HAP-1 (cell line): ENCODE results near the gene ARG2.

Source experiments
- DNase-seq, 2 experiments: peaks; one replicate each; pipeline ENCODE4 v3.0.0-alpha.2; 2016 to 2020; ENCODE audit warnings: low spot score in 2 of 2
- H3K27me3 ChIP-seq: fragments of 250-450 bp; sonication (Bioruptor Pico); 2 replicates; pipeline ENCODE4 v1.5.1; 2020; ENCODE audit warnings: low read depth, mild to moderate bottlenecking, moderate library complexity
- H3K36me3 ChIP-seq: fragments of 250-450 bp; sonication (Bioruptor Pico); replicated peaks from 2 replicates; pipeline ENCODE4 v1.5.1; 2020; ENCODE audit warnings: mild to moderate bottlenecking
- H3K4me1 ChIP-seq: fragments of 250-450 bp; sonication (Bioruptor Pico); 2 replicates; pipeline ENCODE4 v1.5.1; 2020; ENCODE audit warnings: mild to moderate bottlenecking
- H3K4me3 ChIP-seq: fragments of 250-450 bp; sonication (Bioruptor Pico); 2 replicates; pipeline ENCODE4 v1.5.1; 2020; ENCODE audit warnings: mild to moderate bottlenecking, moderate library complexity
- H3K9me3 ChIP-seq: fragments of 250-450 bp; sonication (Bioruptor Pico); 2 replicates; pipeline ENCODE4 v1.5.1; 2020; ENCODE audit warnings: mild to moderate bottlenecking, moderate library complexity
- in situ Hi-C: fragments of 300-500 bp; cut with MboI; formaldehyde crosslinking; loops from 3 replicates; pipeline ENCODE4 v1.14.3; 2020; ENCODE audit warnings: low sequenced_read_pairs, inconsistent platforms, mixed read lengths

The ARG2 gene

DNA sequence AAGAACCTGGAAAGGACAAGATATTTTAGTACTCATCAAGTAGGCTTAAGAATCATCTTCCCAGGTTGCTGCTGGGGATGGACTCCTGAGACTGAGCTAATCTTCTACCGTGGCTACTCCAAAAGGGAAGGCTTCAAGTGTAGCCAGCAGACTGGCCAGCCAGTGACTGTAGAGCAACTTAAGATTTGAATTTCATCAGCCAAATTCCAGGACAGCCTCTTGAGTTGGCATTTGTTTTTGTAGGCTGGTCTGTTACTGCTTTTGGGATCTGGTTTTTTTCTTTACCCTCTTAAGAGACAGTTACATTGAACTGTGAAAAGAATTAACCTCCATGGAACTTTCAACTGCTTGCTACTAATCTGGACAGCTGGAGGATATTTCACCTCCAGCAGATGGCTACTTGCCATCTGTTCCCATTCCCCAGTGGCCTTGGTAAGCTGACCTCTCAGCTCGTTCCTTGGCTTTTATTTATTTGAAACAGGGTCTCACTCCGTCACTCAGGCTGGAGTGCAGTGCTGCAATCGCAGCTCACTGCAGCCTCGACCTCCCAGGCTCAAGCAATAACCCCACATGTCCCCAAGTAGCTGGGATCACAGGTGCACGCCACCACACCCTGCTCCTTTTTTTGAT, 34.0 kb downstream of the ARG2 start:
- Histone ChIP-seq H3K27me3 (no peaks in the 10 kb centered on the region), H3K4me3 (no peak overlapping the region), H3K36me3 (peaks cover 76% of the 10 kb centered on the region), H3K4me1 (no peaks in the 10 kb centered on the region), H3K9me3 (no peaks in the 10 kb centered on the region)
- no peak for DNase-seq
- in situ Hi-C loops, result no loop called here

GRCh38 chr14:67663633-67664032, 43.9 kb downstream of the ARG2 start:
- H3K4me1 ChIP-seq, result peaks cover 7% of the 10 kb centered on the region
- no peak for DNase-seq
- no peaks in the 10 kb centered on the region for H3K9me3 ChIP-seq
- H3K27me3 ChIP-seq, result no peaks in the 10 kb centered on the region
- peaks cover 6% of the 10 kb centered on the region for H3K36me3 ChIP-seq
- in situ Hi-C loops, result no loop called here
- no peak overlapping the region for H3K4me3 ChIP-seq

- in situ Hi-C loops, result no loop called here
- H3K4me1 ChIP-seq, result peaks cover 12% of the 10 kb centered on the region
- no peaks in the 10 kb centered on the region for H3K9me3 ChIP-seq
- H3K36me3 ChIP-seq, result no peaks in the 10 kb centered on the region
- H3K4me3 ChIP-seq, result no peak overlapping the region
- H3K27me3 ChIP-seq, result no peaks in the 10 kb centered on the region
- no peak for DNase-seq
These were observed 46.1 kb downstream of the ARG2 start for GRCh38 chr14:67665868-67666267.

- no peaks in the 10 kb centered on the region for H3K27me3 ChIP-seq
- H3K4me1 ChIP-seq, result peaks cover 12% of the 10 kb centered on the region
- H3K9me3 ChIP-seq, result no peaks in the 10 kb centered on the region
- no peak overlapping the region for H3K4me3 ChIP-seq
- no peaks in the 10 kb centered on the region for H3K36me3 ChIP-seq
- DNase-seq, result peak; percentile 41 to 66
- in situ Hi-C loops, result no loop called here
These were observed 47.2 kb downstream of the ARG2 start for GRCh38 chr14:67666750-67667449.

- Histone ChIP-seq H3K4me3 (no peak overlapping the region), H3K4me1 (peaks cover 17% of the 10 kb centered on the region), H3K27me3 (no peaks in the 10 kb centered on the region), H3K9me3 (no peaks in the 10 kb centered on the region), H3K36me3 (no peaks in the 10 kb centered on the region)
- in situ Hi-C loops, result no loop called here
- DNase-seq, result peak; percentile 68 to 76
These were observed 48.8 kb downstream of the ARG2 start for GRCh38 chr14:67668559-67668958.

DNA sequence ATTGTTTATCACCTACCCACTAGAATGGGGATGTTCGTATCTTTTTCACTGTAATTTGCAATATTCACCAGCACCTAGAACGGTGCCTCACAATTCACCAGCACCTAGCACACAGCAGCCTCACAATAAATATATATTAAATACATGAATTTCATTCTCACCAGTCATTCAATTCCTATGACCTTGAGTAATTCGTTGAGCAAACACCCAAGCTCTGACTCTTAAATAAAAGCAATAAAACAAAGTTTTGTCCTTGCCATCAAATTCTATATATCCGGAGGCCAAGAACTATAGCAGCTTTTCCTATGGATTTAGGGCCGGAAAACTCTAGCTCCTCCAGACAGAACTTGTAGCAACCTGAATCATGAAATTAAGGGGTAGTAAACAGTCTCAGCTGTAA, 53.7 kb downstream of the ARG2 start:
- Histone ChIP-seq H3K36me3 (peaks cover 11% of the 10 kb centered on the region), H3K27me3 (no peaks in the 10 kb centered on the region), H3K4me1 (peaks cover 12% of the 10 kb centered on the region), H3K4me3 (peak overlapping the region; percentile 88), H3K9me3 (no peaks in the 10 kb centered on the region)
- DNase-seq, result no peak
- in situ Hi-C loops, result no loop called here

GRCh38 chr14:67674139-67674479, 54.4 kb downstream of the ARG2 start:
- peaks cover 14% of the 10 kb centered on the region for H3K36me3 ChIP-seq
- H3K4me1 ChIP-seq, result peaks cover 7% of the 10 kb centered on the region
- peak overlapping the region; percentile 88 for H3K4me3 ChIP-seq
- H3K9me3 ChIP-seq, result no peaks in the 10 kb centered on the region
- no peaks in the 10 kb centered on the region for H3K27me3 ChIP-seq
- in situ Hi-C loops, result no loop called here
- DNase-seq, result peak; percentile 74 to 89

DNA sequence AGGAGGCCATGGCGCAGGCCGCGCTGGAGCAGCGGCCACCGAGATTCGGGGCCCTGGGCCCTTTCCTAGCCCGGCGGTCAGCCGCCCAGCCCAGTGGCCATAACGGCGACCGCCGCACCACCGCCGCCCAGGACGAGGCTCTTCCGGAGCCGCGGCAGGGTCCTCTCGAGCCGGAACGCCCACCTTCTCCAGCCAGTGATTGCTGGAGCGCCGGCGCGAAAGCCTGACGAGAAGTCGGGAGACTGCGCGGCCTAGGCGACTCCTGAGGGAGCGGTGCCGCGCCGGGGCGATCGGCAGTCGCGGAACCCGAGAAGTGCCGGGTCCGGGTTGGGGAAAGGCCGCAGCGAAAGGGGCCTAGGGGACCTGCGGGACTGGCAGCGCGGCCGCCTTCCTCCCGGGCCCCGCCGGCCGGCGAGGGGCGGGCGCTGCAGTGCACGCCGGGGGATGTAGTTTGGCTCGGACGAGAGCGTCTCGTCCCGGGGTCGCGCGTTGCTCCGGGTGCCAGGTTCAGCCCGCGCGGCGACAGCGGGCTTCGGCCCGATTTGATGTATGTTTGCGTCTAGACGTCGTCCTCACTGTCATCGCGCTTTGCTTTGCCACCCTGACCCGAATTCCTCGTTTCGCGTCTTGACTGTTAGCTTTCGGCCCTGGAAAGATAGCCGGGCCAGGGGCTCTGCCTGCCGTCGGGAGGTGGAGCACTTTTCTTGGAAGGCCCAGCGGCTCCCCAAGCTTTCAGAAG, 54.9 kb downstream of the ARG2 start, which contains the start of gene VTI1B:
VTI1B (minus strand) TSS at position 153 of the 739 bp plus-strand sequence; CDS start at position 10, 143 bp downstream.
- Histone ChIP-seq H3K27me3 (no peaks in the 10 kb centered on the region), H3K36me3 (peaks cover 15% of the 10 kb centered on the region), H3K4me3 (peak within 1 kb of the TSS; percentile 88), H3K4me1 (peaks cover 7% of the 10 kb centered on the region), H3K9me3 (no peaks in the 10 kb centered on the region)
- peak; percentile 76 to 86 for DNase-seq
- in situ Hi-C loops, result no loop called here

GRCh38 chr14:67675219-67675582, 55.5 kb downstream of the ARG2 start:
- Histone ChIP-seq H3K27me3 (no peaks in the 10 kb centered on the region), H3K4me1 (peaks cover 7% of the 10 kb centered on the region), H3K4me3 (peak overlapping the region; percentile 88), H3K36me3 (peaks cover 20% of the 10 kb centered on the region), H3K9me3 (no peaks in the 10 kb centered on the region)
- DNase-seq, result no peak
- in situ Hi-C loops, result no loop called here

DNA sequence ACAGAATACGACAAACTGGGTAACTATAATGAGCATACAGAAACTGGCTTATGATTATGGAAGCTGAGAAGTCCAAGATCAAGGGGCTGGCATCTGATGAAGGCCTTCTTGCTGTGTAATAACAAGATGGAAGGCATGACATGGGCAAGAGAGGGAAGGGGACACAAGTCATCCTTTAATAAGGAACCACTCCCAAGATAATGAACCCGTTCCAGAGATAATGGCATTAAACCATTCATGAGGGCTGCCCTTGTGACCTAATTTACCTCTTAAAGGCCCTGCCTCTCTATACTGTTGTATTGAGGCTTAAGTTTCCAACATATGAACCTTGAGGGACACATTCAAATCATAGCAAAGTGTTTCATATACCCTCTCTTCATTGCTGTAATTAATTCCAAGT, 59.3 kb downstream of the ARG2 start:
- peaks cover 46% of the 10 kb centered on the region for H3K36me3 ChIP-seq
- in situ Hi-C loops, result no loop called here
- no peak for DNase-seq
- no peaks in the 10 kb centered on the region for H3K27me3 ChIP-seq
- no peak overlapping the region for H3K4me3 ChIP-seq
- H3K9me3 ChIP-seq, result no peaks in the 10 kb centered on the region
- no peaks in the 10 kb centered on the region; the same call in 1 of the 2 replicates for H3K4me1 ChIP-seq

GRCh38 chr14:67680121-67680602, 60.4 kb downstream of the ARG2 start:
- H3K9me3 ChIP-seq, result no peaks in the 10 kb centered on the region
- H3K36me3 ChIP-seq, result peaks cover 53% of the 10 kb centered on the region
- in situ Hi-C loops, result no loop called here
- no peak overlapping the region for H3K4me3 ChIP-seq
- H3K4me1 ChIP-seq, result peaks cover 5% of the 10 kb centered on the region; the same call in 1 of the 2 replicates
- DNase-seq, result no peak
- H3K27me3 ChIP-seq, result no peaks in the 10 kb centered on the region

DNA sequence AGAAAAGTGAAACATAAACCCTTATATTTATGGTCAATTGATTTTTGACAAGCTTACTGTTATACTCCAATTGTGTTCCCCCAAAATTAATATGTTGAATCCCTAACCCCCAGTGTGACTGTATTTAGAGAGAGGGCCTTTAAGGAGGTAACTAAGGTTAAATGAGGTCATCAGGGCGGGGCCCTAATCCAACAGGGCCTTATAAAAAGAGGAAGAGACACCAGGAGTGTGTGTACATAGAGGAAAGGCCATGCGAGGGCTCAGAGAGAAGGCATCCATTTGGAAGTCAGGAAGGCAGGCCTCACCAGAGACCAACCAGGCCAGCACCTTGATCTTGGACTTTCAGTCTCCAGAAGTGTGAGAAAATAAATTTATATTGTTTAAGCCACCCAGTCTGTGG, 61.2 kb downstream of the ARG2 start:
- no peaks in the 10 kb centered on the region for H3K9me3 ChIP-seq
- DNase-seq, result no peak
- peaks cover 61% of the 10 kb centered on the region for H3K36me3 ChIP-seq
- H3K4me1 ChIP-seq, result peaks cover 5% of the 10 kb centered on the region; the same call in 1 of the 2 replicates
- no peak overlapping the region for H3K4me3 ChIP-seq
- H3K27me3 ChIP-seq, result no peaks in the 10 kb centered on the region
- in situ Hi-C loops, result no loop called here

GRCh38 chr14:67683842-67684241, 64.1 kb downstream of the ARG2 start:
- Histone ChIP-seq H3K4me1 (peaks cover 5% of the 10 kb centered on the region; the same call in 1 of the 2 replicates), H3K36me3 (peaks cover 66% of the 10 kb centered on the region)

DNA sequence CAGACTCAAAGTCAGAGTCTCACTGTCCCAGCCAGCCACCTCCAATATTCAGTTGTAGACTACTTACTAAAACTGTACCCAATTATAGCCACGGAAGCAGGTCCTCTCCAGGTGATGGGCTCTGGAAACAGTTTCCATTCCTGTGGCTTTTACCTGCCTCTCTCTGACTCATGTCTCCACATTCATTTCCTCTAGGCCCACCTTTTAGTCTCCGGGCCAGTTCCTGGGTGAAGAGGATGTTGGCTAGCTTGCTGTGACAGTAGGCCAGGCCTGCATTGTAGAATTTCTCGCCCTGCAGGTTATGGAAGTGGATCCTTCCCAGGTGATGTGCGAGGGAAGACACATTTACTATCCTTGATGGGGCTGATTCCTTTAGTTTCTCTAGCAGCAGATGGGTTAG, 70.3 kb downstream of the ARG2 start:
- peaks cover 11% of the 10 kb centered on the region for H3K4me1 ChIP-seq
- H3K9me3 ChIP-seq, result no peaks in the 10 kb centered on the region
- no peak for DNase-seq
- H3K4me3 ChIP-seq, result no peak overlapping the region
- H3K27me3 ChIP-seq, result no peaks in the 10 kb centered on the region
- H3K36me3 ChIP-seq, result peaks cover 69% of the 10 kb centered on the region
- in situ Hi-C loops, result no loop called here

More at GRCh38 chr14:67683842-67684241, 64.1 kb downstream of the ARG2 start:
- DNase-seq, result no peak
- Histone ChIP-seq H3K4me3 (no peak overlapping the region), H3K27me3 (no peaks in the 10 kb centered on the region), H3K9me3 (no peaks in the 10 kb centered on the region)
- in situ Hi-C loops, result no loop called here
